AG10803 (cell line): Measurements from ENCODE around the gene LRRC23.
"Not testable (repeated sequence)": the region's sequence is repeated elsewhere in the genome, so short reads cannot be mapped to it uniquely, and the experiment has no call there.

Experiments
- DNase-seq: peaks from one replicate; pipeline ENCODE4 v3.0.0; 2010; ENCODE audit warnings: low read depth
- H3K4me3 ChIP-seq: 2 replicates; pipeline ENCODE4 v1.5.1; 2011; ENCODE audit warnings: mild to moderate bottlenecking, low read length, control low read depth
- CTCF ChIP-seq: conservative IDR thresholded peaks from 2 replicates; pipeline ENCODE4 v1.5.1; 2011; ENCODE audit warnings: mild to moderate bottlenecking, low read length, control low read depth, inconsistent platforms

LRRC23 gene

GRCh38 chr12:6863033-6863432 is 41.6 kb upstream of the LRRC23 start:
- DNase-seq, result no peak
- H3K4me3 ChIP-seq, result no peak overlapping the region
- no peak for TF ChIP-seq CTCF

- H3K4me3 ChIP-seq, result no peak overlapping the region
- TF ChIP-seq CTCF, result no peak
- DNase-seq, result peak; percentile 45
Measured at GRCh38 chr12:6863586-6864321, 40.9 kb upstream of the LRRC23 start.

- DNase-seq, H3K4me3 ChIP-seq: not testable (repeated sequence)
Measured at GRCh38 chr12:6865307-6865706, 39.3 kb upstream of the LRRC23 start.

GRCh38 chr12:6866163-6866919 is 38.3 kb upstream of the LRRC23 start:
- no peak for TF ChIP-seq CTCF
- DNase-seq, result no peak
- H3K4me3 ChIP-seq, result peak overlapping the region; percentile 94

- no peak for DNase-seq
- no peak for TF ChIP-seq CTCF
- H3K4me3 ChIP-seq, result peak overlapping the region; percentile 94
Measured at GRCh38 chr12:6866920-6867412, 37.7 kb upstream of the LRRC23 start.

GRCh38 chr12:6867413-6868210 is 37.0 kb upstream of the LRRC23 start, which contains the start of gene TPI1:
TSS of gene TPI1 (plus strand) at chr12:6867531. CDS start at chr12:6867567, 36 bp downstream.
- peak within 1 kb of the TSS; percentile 94 for H3K4me3 ChIP-seq
- TF ChIP-seq CTCF, result no peak
- DNase-seq, result peak; percentile 78
